NOMO-1 (cell line): ENCODE measurements around the gene POU1F1.
"Not testable (repeated sequence)": the region's sequence is repeated elsewhere in the genome, so short reads cannot be mapped to it uniquely, and the experiment has no call there.

Source experiments
- DNase-seq, 2 experiments: peaks; one replicate each; lab custom pipeline; 2025; ENCODE audit not compliant: unreplicated experiment in 2 of 2; lab: John Stamatoyannopoulos, UW

POU1F1 gene

DNA sequence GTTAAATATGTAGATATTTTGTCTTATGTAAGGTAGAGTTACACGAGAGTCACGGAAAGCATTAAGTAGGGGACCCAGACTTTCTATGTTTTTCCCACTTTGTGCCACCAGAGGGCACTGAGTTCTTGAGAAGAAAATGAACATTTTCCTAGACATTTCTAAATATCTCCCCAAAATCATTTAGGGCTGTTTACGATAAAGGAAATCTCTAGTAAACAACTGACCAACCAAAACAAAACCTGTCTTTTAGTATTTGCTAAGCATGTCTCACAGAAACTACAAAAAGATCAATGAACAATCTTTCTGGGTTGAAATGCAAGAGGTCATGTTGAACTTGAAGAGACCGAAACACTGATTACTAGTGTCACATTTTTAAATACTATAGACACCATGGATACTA, 16.1 kb downstream of the POU1F1 start:
- peak in 1 of 2 experiments; percentile 46 for DNase-seq

DNA sequence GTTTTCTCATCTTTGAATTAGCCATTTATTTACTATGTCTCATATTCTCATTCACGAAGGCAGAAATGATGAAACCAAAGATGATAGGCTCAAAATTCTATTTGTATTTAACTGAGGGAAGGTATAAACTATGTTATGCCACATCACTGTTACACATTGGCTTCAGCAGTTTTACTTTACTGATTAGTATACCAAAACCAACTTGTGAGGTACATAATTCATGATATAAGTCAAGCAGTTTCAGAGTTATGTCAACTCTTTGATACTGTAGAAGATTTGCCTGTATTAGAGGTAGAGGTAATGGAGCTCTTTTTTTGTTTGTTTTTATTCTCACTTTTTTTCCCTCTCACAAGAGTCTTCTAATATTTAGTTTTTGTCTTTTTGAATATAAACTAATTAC, 26.4 kb downstream of the POU1F1 start:
- DNase-seq = no peak

GRCh38 chr3:87248831-87249230, 27.6 kb downstream of the POU1F1 start:
- no peak for DNase-seq

- DNase-seq = not testable (repeated sequence)
Observed at GRCh38 chr3:87248231-87248630, 28.2 kb downstream of the POU1F1 start.

DNA sequence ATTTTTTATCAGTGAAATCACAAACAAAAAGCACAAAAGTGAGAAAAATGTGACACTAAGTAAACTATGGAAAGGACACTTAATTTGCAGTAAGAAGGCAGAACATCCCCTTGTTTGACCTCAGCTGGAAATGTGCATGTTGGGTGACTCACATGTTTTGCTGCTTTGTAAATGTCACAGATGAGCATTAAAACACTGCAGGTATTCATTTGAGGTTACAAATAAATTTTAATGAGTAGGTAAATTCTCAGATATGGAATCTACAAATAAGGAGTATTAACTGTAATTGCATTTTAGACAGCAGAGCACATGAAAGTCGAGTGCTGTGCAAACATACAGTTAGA, 29.0 kb downstream of the POU1F1 start:
- DNase-seq = no peak

DNA sequence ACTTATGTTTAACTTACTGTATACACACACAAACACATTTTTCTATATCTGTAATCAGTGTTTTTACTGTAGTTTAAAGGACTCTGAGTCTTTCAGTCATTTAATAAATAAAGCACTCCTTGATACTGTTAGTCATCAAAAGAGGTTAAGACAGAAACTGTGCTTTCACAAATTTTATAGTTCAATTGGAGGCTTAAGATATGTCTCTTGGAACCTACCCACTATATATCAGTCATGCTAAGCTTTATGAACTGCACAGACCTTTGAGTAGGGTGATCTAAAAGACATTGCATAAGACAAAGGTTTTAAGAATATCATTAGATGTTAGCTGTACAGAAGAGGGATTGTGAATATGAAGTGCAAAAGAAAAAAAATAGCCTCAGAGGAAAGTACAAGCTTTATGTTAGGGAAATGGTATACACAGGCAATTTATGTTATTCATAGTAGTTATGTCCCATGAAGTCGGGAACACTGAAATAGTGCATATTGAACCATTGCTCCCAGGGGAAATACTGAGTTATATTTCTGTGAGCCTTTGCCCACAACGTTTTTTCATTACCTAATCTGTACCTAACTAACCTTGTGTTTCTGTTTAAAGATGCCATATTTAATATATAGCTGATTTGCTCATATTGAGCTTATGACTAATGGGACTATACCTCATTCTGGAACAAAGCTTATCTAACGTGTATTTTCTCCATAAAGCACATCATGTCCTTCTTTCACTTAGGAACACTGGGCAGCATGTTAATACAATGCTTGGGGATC, 29.5 kb downstream of the POU1F1 start:
- DNase-seq = no peak

DNA sequence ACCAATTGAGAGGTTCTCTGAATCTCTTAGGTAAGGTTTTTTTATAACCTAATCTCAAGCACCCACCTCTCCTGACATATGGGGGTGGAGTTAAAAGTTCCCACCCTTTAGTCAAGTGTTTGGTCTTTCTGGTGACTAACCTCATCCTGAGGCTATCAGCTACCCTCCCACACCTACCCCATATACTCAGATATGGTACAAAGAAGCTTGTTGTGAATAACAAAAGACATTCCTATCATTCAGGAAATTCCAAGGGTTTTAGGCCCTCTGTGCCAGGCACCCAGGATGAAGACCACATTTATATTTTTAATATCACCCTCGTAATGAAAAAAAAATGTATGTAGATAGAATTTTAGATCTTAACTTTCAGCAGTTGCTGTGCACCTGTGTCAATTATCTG, 40.3 kb downstream of the POU1F1 start:
- DNase-seq = no peak

GRCh38 chr3:87233805-87234204, 42.6 kb downstream of the POU1F1 start:
- DNase-seq = no peak

GRCh38 chr3:87229113-87229512, 47.3 kb downstream of the POU1F1 start:
- DNase-seq = no peak

DNA sequence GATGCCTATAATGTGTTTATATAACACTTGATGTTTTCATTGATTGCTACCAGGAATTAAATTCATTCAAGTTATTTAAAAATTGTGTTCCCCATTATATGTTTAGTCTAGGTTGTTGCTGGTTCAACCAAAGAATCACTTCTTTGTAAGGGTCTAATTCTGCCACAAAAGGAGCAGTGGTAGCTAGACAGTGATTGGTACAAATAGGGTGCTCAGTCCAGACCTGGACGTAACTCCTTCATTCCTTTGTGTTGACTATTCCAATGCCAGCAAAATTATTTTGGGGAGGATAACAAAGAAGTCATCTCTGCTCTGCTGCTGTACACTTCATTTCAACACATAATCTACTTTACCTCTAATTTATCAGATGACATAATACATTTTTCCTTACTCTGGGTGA, 48.1 kb downstream of the POU1F1 start:
- DNase-seq = no peak

GRCh38 chr3:87227835-87228144, 48.6 kb downstream of the POU1F1 start:
- DNase-seq = peak in 1 of 2 experiments; percentile 11

DNA sequence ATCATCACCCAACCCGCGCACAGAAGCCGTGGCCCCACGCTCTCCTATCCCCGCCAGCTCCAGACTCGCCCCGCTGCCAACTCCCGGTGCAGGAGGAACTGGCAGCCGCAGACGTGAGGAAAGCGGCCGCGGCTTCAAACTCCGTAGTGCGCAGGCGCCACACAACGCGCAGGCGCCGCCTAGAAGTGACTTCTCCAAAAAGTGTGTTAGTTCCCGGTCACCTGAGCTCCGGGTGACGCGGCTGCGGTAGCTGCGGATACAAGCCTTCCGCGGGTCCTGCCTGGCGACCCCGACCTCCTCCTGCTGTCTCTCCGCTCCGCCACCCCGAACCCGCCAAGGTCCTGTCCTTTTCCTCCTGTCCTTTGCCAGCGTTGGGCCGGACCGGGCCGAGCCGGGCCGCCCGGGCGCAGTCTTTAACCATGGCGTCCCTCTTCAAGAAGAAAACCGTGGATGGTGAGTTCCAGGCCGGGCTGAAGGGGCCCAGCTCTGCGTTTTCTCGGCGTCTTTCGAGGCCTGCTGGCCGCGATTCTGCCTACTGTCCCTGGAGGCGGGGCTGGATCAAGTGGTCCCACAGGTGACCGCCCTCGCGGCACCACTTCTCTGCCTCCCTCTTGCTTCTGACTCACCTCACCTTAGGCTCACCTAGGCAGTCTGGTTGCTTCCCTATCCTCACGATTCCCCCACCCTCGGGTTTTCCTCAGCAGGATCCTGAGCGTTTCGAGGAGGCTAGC, 49.1 kb downstream of the POU1F1 start, which contains the start of gene CHMP2B:
TSS of gene CHMP2B (plus strand) at position 206 of the 731 bp plus-strand sequence. CDS start at position 420, 214 bp downstream.
- peak; percentile 90 to 93 for DNase-seq

GRCh38 chr3:87225659-87226058, 50.7 kb downstream of the POU1F1 start:
- no peak for DNase-seq

- no peak for DNase-seq
Observed at GRCh38 chr3:87219611-87220010, 56.8 kb downstream of the POU1F1 start.

GRCh38 chr3:87218560-87218959, 57.8 kb downstream of the POU1F1 start:
- no peak for DNase-seq
